Measurements from ENCODE around the gene FRRS1L. TPM values are rescaled to one million over a fixed set of nuclear protein-coding genes. Genes with fewer than 3 reads are reported as not detected.

FRRS1L gene
- total RNA-seq, 2 donors from 2014 or later = 4.4 to 5.7 TPM

DNA sequence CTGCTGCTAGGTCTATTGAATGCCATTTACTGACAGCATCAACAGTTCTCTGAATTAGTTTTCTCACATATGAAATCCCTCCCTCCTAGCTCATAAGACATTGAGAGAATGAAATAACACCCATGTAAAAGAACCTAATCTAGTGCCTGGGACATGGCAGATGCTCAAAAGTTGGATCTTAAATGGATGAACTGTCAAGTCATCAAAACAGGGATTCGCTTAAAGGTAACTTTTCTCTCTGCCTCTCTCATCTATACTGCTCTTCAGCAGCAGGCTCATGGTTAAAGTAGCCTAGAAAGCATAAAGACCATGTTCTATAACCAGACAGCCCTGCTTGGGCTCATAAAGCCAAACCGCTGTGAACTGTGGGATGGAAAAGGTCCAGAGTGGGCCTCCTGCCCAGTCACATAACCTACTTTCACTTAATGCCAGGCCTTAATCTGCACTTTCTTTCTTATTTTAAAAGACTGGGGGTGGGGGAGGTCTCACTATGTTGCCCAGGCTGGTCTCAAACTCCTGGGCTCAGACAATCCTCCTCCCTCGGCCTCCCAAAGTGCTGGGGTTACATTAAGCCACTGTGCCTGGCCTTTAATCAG lies 51.0 kb downstream of the FRRS1L start:
- DNase-seq = no peak
- ATAC-seq = no peak
- intact Hi-C loops (cut with DNase I) = no loop called here

DNA sequence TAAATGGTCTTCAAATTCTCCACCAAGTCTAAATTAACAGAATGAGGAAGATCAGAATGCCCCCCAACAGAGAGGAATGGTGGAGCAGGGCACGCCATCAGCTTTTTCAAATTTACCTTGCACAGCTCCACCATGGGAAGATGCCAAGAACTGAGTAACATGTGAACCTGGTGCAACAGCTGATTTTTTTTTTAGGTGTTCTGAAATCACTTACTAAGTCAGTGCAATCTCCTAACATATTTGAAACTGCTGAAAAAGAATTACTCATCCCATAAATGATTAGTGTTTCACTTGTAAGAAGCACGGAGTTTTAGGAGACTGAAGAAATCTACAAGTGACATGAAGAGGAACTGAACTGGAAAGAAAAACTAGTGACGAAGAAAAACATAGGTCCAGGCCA lies 52.4 kb downstream of the FRRS1L start:
- peak in 1 of 2 donors; percentile 1 for ATAC-seq
- intact Hi-C loops (cut with DNase I) = no loop called here

DNA sequence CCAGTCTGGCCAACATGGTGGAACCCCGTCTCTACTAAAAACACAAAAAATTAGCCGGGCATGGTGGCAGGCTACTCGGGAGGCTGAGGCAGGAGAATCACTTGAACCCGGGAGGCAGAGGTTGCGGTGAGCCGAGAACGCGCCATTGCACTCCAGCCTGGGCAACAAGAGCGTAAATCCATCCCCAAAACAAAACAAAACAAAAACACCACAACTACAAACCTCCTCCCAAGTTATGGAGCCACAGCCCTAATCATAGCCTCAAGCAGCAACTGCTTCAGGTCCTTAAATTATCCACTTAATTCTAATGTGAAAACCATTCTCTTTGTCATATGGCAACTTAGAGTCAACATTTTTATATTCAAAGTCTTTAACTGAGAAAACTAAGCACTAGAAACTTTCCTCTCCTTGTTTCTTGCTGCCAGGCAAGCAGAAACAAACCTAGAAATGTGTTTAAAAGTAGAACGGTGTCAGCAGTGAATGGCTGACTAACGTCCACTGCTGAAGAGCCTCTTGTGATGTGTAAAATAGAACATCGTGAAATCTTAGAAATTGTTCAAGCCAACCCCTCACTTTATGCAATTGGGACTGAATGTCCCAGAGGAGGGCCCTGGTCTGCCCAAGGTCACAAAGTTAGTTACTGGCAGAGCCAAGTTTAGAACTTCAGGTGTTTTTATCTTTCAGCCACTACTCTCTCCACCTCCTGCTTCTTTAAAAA lies 53.0 kb downstream of the FRRS1L start:
- ATAC-seq = no peak
- intact Hi-C loops (cut with DNase I) = no loop called here
- DNase-seq = no peak

More for the DNA sequence above, 52.4 kb downstream of the FRRS1L start:
- no peak for DNase-seq

DNA sequence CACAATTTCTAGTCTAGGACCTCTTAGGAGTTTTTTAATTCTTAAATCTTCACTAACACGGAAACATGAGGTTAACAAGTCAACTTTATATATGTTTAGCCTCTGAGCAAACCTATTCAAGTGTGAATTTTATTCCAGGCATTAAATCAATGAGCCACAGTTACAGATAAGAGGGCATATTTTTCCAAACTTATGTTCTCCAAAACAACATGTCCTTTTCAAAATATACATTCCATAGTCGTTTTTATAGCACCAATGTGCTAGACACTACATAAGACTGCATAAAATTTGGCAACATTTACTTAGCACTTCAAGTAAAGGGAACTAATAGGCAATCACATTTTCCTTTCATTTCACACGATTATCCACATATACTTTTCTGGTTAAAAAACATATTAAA lies 53.8 kb downstream of the FRRS1L start:
- ATAC-seq = no peak
- no peak for DNase-seq
- intact Hi-C loops (cut with DNase I) = no loop called here

DNA sequence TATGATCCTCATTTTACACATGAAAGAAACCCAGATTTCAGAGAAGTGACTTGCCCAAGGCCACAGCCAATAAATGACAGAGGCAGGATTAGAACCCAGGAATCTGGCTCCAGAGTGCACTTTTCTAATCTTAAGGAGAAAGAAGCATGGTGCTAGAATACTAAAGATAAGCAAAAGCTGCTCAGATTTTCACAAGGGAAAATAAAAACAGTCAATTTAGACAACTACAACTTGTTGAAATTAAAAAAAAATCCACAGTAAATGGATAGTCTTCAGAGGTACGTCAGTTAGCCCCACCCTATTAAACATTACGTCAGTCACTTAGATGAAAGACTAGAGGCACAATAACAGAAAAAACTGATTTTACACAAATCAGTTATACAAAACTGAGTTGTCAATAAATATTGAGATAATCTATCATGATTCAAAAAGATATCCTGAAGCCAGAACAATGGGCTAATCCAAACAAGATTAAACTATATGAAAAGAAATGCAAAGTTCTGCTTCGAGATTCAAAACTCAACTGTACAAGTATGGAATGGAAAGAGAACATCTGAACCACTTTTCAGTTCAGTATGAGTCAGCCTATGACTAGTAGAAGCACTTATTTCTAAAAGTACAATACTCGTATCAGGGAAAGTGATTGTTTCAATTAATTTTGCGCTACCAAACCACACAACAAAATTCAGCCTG lies 56.6 kb downstream of the FRRS1L start:
- peak; percentile 45 to 71 for ATAC-seq
- no peak for DNase-seq
- intact Hi-C loops (cut with DNase I) = no loop called here

DNA sequence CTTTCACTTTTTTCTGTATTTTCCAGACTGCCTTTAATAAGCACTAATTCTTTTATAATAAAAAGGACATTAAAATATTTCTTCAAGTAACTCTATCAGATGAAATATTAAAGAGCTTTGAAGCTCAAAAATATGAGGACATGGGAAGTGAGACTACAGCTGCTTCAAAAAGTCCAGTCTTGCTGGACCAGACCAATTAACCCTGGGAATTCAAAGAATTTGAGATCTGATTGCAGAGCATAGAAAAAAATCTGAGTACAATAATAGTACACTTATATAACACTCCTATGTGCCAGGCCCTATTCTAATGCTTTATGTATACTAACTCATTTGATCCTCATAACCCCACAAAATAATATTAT lies 57.1 kb downstream of the FRRS1L start:
- DNase-seq = no peak
- intact Hi-C loops (cut with DNase I) = no loop called here
- ATAC-seq = no peak

DNA sequence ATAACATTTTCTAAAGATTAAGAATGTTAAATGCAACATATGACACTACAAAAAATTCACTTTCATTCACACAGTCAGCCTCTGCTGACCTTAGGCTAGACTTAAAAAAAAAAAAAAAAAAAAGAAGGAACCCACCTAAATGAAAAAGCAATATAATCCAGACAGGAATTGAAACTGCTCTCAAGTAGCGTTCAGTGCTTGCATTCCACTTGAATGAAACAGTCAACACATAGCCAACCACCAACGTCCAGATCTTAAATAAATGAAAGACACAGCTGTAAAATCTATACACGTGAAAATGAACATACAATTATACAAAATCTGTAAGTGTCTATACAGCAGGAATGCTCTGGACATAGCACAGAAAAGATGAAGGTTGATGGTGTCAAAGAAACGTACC lies 58.7 kb downstream of the FRRS1L start:
- ATAC-seq (peak in 1 of 2 donors; percentile 17), DNase-seq (no peak)
- intact Hi-C loops (cut with DNase I) = no loop called here

DNA sequence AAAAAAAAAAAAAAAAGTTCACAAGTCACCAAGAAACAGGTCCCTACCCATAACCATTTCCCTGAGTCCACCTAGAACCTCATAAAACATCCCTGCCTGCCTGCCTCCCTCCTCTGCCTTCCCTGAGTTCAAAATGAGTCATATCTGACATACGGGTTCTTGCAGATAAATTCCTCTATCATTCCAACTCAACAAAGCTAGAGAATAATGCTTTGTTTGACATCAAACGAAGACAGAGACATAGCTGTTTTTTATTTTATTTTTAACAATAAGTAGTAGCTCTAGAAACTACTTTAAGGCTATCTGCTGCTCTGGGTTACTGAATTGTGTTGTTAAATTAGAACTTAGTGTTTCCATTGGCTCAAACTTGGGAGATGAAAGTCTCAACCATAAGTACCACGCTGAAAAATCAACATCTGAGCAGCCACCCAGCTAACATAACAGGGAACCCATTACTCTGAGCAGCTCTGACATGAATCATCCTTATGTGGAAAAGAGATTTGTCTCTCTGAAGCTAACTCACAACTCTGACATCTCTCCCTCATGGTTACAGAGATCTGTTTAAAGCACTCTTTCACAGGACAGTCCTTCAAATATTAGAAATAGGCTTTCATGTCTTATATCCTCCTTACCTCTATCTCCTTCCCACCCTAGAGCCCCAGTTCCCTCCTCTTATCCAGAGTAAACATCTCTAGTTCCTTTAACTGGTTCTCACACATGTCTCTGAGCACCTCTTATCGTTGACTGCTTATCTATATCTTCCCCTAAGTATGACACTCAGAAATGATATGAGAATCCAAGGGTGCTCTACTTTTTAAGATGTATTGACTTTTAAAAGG lies 59.4 kb downstream of the FRRS1L start:
- ATAC-seq = peak in 1 of 2 donors; percentile 74
- intact Hi-C loops (cut with DNase I) = no loop called here
- no peak for DNase-seq

DNA sequence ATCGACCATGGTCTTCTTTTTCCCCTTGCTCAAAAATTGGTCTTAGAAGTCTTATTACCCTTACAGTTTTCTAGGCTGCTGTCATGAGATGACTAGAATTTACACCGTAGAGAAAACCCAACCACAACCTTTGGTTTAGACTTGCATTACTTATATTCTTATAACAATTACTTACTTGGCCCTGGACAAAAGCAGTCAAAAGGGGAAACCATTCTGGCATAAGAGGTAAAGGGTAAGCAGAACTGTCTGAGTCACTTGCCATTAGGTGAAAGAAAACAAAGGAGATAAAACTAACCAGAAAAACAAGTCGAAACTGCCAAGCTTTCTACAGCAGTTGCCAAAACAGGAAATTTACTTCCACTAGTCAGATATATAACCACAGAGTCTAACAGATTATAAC lies 65.2 kb downstream of the FRRS1L start:
- ATAC-seq = peak; percentile 17 to 60
- intact Hi-C loops (cut with DNase I) = no loop called here
- no peak for DNase-seq

DNA sequence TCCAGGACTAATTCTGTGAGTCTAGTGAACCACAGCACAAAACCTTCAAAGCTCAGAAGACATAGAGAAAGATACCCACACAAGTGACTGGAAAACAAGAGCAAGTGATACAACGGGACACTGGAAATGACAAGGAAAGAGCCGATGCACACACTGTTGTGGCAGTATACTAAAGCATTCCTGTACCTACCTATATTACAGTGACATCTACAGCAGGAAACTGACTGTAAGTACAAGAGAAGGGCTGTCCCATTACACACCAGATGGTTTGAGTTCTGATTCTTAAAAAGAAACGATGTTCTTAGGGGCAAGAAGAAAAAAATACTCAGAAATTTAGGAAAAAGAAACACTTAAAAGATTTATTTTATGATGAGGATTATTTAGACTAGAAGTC lies 65.8 kb downstream of the FRRS1L start:
- no peak for ATAC-seq
- no peak for DNase-seq
- intact Hi-C loops (cut with DNase I) = no loop called here

DNA sequence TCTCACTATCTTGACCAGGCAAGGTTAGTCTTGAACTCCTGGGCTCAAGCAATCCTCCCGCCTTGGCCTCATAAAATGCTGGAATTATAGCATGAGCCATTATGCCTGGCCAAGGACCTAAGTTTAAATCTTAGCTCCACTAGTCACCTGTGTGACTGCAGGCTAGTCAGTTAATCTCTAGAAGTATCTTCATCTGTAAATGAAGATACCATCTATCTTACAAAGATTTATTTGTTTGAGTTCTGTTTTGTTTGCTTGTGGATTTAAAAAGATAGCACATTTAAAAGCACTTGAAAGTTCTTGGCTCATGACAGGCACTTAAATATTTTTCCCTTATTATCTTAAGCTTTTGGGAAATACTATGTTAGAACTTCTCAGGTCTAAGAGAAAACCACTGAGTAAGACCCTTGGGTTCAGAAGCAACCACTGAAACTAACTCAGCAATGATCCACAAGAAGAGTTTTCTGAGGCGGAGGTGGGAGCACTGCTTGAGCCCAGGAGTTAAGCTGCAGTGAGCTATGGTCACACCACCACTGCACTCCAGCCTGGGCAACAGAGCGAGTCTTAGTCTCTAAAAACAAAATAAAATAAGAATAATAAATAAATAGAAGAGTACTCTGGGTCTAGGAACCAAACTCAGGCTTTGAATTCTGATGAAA lies 66.4 kb downstream of the FRRS1L start:
- no peak for ATAC-seq
- intact Hi-C loops (cut with DNase I) = no loop called here
- DNase-seq = no peak

DNA sequence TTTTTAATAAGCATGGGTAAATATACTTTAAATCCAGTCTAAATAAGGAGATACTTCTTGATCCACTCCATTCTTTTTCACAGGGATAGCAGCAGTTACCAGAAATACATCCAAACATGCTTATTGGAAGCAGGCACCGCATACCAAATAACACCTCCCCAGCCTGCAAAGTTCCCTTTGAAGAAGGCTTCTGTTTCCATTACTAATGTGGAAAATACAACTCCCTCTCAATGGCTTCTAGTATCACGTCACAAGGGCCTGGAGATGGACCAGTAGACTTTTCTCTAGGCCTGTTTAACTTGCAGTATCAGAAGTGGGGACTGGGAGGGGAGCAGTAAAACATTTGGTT lies 68.1 kb downstream of the FRRS1L start:
- intact Hi-C loops (cut with DNase I) = no loop called here
- peak; percentile 9 to 15 for ATAC-seq
- DNase-seq = no peak

DNA sequence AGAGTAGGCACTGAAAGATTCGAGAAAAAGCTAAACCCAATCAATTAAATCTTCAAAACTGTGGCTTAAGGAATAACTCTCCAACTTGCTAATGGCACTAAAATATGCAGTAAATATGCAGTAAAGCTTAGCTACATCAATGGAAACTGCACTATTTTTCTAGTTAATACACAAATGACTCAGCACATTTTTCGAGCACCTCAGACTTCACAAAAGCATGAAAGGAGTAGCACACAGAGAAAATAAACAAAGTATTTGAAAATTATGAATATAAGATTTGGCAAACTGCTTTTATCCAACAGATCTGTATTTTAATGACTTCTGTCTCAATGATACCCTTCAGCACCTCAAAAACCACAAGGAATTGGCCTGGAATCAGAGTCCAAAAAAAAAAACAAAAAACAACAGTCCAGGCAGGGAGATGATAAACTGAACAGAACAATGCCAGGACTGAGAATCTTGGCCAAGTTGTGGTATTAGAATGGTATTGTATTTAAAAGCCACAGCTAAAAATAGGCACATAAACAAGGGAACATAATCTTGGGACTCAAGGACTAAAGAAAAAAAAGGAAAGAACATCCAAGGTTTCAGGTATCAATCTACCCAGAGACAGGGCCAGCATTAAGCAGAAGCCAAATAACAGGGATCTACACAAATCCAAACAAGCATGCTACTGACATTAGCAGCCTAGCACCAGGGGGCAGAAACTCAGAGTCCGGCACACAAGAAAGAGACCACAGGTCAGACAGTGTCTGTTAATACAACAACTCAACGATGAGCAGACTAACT lies 68.7 kb downstream of the FRRS1L start:
- intact Hi-C loops (cut with DNase I) = no loop called here
- DNase-seq (no peak), ATAC-seq (peak; percentile 65 to 70)

DNA sequence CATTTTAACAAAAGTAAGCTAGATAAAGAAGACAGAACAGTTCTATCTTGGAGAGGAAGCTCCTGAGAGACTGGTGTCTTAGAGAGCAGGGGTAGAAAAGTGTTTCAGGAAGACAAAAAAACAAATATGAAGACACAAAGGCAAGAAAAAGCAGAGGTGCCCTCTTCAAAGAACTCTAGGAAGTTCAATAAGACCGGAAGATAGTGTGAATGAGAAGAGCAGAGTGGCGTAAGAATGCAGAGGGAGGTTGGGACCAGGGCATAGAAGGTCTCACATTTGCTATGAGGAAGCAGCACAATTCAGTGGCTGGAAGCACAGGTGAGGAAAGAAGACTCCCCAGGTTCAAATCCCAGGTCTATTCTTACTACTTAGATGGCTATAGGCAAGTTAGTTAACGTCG lies 69.9 kb downstream of the FRRS1L start:
- ATAC-seq (no peak), DNase-seq (no peak)
- intact Hi-C loops (cut with DNase I) = loop anchor here in 1 of 2 donors (2.0 kb wide), 1 partner anchor 70 kb away; the partner anchor contains the start of gene FRRS1L

DNA sequence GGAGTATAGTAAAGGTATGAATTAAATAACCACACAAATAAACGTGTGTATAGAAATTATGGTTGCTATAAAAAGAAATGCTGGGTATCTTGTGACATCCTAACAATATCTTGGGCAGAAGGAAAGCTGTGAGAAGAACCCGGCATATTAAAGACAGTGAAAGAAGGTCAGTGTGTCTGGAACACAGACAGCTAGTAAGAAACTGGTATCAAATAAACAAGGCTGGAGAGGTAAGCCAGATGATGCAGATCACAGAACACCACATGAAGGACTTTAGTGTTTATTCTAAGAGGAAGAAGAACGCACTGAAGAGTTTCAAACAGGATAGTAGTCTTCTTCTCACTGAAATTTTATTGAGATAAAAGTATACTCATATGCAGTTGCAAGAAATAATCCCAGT lies 71.7 kb downstream of the FRRS1L start:
- ATAC-seq (no peak), DNase-seq (no peak)
- intact Hi-C loops (cut with DNase I) = no loop called here

DNA sequence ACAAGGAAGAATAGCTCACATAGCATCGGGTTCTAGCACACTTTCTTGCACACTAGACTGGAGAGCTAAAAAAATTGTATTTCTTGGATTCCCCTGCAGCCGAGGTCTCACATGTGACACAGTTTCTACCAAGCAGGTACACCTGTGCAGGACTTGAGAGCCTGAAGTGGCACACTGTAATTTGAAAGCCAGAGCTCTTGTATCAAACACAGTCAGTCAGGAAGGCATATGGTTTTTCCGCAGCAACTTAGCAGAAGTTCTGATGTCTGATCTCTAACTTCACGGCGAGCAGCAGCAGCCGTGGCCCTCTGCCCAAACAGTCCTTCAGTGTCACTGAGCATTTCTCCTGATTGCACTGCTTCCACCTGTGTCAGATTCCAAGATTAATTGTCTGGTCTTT lies 72.8 kb downstream of the FRRS1L start:
- no peak for DNase-seq
- intact Hi-C loops (cut with DNase I) = no loop called here
- ATAC-seq = no peak

DNA sequence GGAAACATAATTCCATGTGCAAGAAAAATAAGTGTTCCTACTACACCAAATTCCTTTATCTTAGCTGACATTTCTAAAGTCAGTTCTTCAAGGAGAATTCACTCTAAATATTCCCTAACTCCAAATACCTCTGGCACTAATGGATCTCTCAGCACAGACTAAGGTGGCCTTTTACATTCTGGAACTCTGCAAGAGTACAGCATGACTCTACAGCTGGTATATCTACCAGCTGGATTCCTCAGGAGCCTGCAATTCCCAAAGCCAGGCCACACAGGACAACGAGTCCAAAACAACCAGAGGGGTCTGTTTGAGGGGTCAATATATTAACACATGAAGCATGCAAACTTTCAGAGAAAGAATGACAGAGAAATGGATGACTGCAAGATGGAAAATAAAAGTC lies 74.5 kb downstream of the FRRS1L start:
- intact Hi-C loops (cut with DNase I) = no loop called here
- DNase-seq (no peak), ATAC-seq (no peak)

DNA sequence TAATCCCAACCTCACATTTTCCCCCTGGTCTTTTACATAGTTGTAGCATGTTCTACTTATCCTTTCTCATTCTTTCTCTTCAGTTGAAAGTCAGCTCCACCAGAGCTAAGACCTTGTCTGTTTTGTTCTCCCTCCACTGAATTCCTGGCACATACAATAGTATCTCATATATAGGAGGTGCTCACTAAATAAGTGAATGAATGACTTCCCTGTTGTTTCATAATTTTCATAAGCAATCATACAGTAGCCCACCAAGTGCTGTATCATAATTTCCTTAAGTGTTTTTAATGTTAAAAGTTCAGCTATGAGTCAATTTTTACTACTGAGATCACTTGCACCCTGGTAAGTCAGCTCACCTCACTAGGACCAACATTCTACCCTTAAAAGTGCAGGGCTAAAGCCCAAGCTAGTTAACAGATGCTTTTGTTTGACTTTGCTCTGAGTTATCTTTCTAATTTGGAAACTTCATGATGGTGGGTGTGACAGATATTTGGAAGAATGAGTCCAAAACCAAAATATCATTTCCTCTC lies 74.9 kb downstream of the FRRS1L start:
- intact Hi-C loops (cut with DNase I) = no loop called here
- DNase-seq = no peak
- no peak for ATAC-seq
